ENCODE data around the gene UGT3A2. TPM values are rescaled to one million over a fixed set of nuclear protein-coding genes. Genes with fewer than 3 reads are reported as not detected.
"Not testable (repeated sequence)": the region's sequence is repeated elsewhere in the genome, so short reads cannot be mapped to it uniquely, and the experiment has no call there.

UGT3A2 gene
- total RNA-seq, 1 donor from 2014 or later, result not detected

- DNase-seq (ENCODE audit: low read depth), result peak; percentile 48
These were observed 12.0 kb downstream of the UGT3A2 start for GRCh38 chr5:36054647-36055046.

GRCh38 chr5:36052538-36052937 lies 14.1 kb downstream of the UGT3A2 start:
- DNase-seq (ENCODE audit: low read depth), result no peak

- DNase-seq (ENCODE audit: low read depth), result no peak
These were observed 16.7 kb downstream of the UGT3A2 start for GRCh38 chr5:36049949-36050348.

- no peak for DNase-seq (ENCODE audit: low read depth)
These were observed 19.1 kb downstream of the UGT3A2 start for GRCh38 chr5:36047384-36048160.

- no peak for DNase-seq (ENCODE audit: low read depth)
These were observed 20.8 kb downstream of the UGT3A2 start for GRCh38 chr5:36045895-36046294.

- peak; percentile 4 for DNase-seq (ENCODE audit: low read depth)
These were observed 25.2 kb downstream of the UGT3A2 start for GRCh38 chr5:36041537-36041845.

- DNase-seq (ENCODE audit: low read depth), result peak; percentile 34
These were observed 25.8 kb downstream of the UGT3A2 start for GRCh38 chr5:36040651-36041536.

- no peak for DNase-seq (ENCODE audit: low read depth)
These were observed 31.0 kb downstream of the UGT3A2 start for GRCh38 chr5:36035696-36036095.

GRCh38 chr5:36034536-36035134 lies 32.0 kb downstream of the UGT3A2 start:
- DNase-seq (ENCODE audit: low read depth), result not testable (repeated sequence)

GRCh38 chr5:36033486-36033885 lies 33.2 kb downstream of the UGT3A2 start:
- DNase-seq (ENCODE audit: low read depth), result no peak

- DNase-seq (ENCODE audit: low read depth), result no peak
These were observed 33.6 kb downstream of the UGT3A2 start for GRCh38 chr5:36033047-36033446.

GRCh38 chr5:36031223-36031622 lies 35.5 kb downstream of the UGT3A2 start:
- no peak for DNase-seq (ENCODE audit: low read depth)

- no peak for DNase-seq (ENCODE audit: low read depth)
These were observed 36.8 kb downstream of the UGT3A2 start for GRCh38 chr5:36029914-36030313.

- no peak for DNase-seq (ENCODE audit: low read depth)
These were observed 37.7 kb downstream of the UGT3A2 start for GRCh38 chr5:36028816-36029465.

- DNase-seq (ENCODE audit: low read depth), result no peak
These were observed 39.0 kb downstream of the UGT3A2 start for GRCh38 chr5:36027711-36028110.

GRCh38 chr5:36026706-36027465 lies 39.8 kb downstream of the UGT3A2 start:
- DNase-seq (ENCODE audit: low read depth), result no peak

- DNase-seq (ENCODE audit: low read depth), result not testable (repeated sequence)
These were observed 44.4 kb downstream of the UGT3A2 start for GRCh38 chr5:36022246-36022645.

- DNase-seq (ENCODE audit: low read depth), result not testable (repeated sequence)
These were observed 47.1 kb downstream of the UGT3A2 start for GRCh38 chr5:36019584-36019983.

GRCh38 chr5:36017622-36018021 lies 49.1 kb downstream of the UGT3A2 start:
- no peak for DNase-seq (ENCODE audit: low read depth)

- DNase-seq (ENCODE audit: low read depth), result no peak
These were observed 49.7 kb downstream of the UGT3A2 start for GRCh38 chr5:36017004-36017403.

GRCh38 chr5:36013182-36013581 lies 53.5 kb downstream of the UGT3A2 start:
- DNase-seq (ENCODE audit: low read depth), result no peak

Data from renal cortical epithelial cell (primary cell).